Activated CD4-positive, alpha-beta T cell treated with anti-CD3 and anti-CD28 coated beads for 1 hour (primary cell): Measurements from ENCODE around the gene DIPK1A.
A peak's percentile ranks its signal among the peaks of the same experiment; 100 is the strongest.
"Not testable (repeated sequence)": the region's sequence is repeated elsewhere in the genome, so short reads cannot be mapped to it uniquely, and the experiment has no call there.

Experiments used
- DNase-seq: peaks from one replicate; pipeline ENCODE4 v3.0.0-alpha.2; 2020

Gene DIPK1A

DNA sequence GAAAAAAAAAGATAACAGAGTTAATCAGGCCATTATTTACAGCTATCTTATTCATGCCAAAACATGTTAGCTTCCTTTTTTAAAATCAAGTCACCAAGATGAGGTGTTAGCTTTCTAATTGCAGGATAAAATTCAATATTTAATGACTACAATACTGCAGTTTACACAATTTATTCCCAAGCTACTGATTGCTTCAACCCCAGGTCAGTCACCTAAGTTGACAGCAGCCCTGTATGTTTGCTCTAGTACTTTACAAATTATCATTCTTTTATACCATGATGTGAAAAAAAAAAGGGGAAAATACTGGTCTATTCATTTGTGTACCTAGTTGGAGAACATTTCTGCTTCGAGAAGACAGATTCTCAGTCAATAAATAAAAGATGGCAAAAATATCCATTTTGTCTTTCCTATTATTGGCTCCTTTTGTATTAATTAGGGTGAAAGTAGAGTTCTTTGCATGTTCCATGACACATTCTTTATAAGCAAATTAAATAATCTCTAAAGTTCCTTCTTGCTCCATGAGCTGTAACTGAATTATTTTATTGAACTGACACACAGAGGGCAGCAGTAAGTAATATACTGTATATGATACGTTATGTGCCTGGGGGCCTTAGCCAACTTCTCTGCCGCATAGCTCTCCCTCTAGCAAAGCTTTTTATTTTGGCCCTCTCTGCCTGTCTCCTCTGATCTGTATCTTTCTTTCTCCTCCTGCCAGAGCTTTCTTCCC, 48.0 kb downstream of the DIPK1A start:
- DNase-seq: no peak

DNA sequence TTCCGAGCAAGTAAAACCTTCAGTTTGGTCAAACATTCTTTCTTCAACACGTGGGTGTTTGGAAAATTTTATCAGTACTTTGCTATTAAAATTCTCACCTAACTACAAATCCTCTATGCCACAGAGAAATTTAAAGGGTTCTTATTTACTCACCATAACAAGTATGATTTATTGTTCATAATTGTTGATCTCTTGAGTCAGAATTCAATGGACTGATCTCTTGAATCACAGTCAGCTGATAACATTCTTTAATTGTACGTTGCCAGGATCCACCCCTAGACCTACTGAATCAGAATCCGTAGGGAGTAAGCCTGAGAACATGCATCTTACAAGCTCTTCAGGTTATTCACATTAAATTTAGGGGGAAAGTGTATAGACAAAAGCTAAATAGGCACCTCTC, 51.2 kb downstream of the DIPK1A start:
- DNase-seq: no peak

DNA sequence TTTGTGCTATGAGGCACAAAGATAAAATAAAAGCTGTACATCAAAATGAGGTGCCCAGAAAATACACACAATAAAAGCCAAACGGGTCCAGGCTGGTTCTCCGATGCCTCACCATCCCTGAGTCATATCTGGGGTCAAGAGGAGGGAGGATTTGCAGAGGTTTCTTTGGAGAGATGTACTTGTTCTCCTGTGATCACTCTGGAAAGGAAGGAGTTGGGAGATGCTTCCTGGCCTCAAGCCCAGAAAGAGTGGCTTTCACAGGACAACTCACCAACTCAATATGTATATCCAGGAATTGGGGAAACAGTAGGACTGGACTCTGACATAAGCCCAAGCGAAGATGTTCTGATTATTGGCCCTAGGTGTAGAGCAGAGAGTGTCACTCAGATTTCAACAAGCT, 51.9 kb downstream of the DIPK1A start:
- DNase-seq: no peak

DNA sequence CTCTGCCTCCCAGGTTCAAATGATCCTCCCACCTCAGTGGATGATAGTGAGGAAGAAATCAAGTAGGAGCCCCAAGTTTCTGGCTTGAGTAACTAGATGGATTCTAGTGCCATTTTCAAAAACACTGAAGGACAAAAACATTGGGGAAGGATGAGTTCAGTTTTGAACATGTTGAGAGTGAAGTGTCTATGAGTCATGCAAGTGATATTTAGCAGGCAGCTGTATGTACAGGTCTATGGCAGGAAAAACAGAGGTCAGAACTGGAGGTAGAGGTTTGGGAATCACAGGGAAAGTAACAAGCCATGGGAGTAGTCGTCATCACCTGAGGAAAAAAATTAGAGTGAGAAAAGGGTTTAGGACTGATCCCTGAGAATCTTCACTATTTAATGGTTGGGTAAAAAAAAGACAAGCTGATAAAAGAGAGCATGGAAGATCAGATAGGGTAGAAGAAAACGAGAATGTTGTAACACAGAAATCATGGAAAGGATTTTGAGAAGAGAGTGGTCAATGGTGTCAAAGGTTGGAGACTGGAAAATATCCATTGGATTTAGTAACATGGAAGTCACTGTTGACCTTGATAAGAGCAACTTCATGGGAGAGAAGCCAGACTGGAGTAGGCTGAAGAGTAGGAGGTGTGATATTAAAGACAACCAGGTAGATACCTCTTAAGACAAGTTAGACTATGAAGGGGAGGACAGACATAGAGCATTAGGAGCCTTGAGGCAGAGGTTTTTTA, 53.1 kb downstream of the DIPK1A start:
- no peak for DNase-seq

DNA sequence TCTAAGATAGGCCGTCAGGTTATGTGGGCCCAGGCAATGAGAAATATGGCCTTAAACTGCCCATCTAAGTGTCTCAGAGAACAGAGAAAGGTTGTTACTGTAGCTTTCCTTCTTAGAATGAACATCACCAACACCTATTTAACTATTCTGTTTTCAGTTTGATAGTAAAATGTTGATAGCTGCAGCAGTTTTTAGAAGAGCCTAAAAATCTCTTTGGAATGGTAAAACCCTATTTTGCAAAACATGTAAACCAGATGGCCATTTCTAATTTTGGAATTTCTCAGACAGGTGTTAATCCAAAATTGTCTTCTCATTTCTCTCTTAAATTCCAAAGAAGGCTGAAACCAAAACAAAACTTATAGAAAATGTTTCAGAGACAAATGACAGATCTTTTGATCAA, 57.5 kb downstream of the DIPK1A start:
- DNase-seq: no peak

DNA sequence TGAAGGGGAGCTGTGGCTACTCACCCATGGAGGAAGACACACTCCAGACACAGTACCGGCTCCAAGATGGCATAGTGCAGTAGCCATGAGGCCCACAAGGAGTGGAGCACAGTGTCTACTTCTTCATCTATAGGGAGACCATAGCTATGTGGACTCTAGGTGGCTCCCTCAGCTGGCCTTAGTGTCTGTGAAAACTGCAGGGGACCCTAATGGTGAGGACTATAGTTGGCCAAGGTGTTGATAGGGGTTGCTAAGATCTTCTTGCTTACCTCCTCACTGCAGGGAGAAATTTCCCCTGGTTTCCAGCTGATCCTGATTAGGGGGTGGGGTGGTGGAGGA, 58.9 kb downstream of the DIPK1A start:
- DNase-seq: no peak

DNA sequence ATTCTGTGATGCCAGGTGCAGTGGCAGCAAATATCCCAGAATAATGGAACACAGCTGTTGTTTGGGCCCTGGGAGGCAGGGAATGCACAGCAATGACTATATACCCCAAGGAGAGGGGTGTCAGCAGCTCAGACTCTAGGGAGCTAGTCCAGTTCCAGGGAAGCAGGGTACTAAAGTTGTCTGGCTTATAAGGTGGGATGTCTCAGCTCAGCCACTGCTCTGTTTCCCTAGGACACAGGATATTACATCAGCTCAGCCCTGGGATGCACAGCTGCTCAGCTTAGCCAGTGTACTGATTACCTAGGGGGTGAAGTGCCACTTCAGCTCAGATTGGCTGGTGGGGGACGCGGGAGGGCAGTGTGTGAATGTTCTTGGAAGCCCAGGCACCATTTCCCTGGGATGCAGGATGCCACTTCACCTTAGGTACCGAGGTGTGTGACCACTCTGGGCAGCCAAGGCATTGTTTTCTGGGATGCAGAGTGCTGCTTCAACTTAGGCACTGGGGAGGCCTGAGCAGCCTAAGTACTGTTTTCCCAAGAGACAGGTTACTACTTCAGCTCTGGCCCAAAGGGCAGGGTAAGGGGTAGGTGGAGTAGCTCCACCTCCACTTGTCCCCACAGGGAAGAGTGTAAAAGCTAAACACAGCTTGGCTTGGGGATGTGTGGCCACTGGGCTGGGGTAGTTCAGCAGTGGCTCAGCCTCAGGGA, 59.4 kb downstream of the DIPK1A start:
- no peak for DNase-seq

DNA sequence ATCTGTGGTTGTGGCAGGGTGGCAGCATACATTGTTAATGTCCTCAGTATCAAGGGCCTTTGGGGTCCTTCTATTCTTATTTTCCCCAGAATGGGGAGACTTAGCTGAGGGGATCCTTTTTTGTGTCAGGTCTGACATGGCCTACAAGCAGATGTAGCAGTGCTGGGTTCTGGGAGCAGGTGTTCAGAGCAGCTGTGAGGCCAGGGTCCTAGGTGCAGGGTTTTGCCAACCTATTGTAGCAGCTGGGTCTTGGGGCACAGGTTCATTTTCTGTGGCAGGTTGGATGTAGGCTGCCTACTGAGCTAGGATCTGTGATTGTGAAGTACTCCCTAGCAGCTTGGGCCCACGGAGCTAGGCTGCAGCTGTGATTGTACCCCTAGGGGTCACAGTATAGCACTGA, 60.1 kb downstream of the DIPK1A start:
- no peak for DNase-seq

DNA sequence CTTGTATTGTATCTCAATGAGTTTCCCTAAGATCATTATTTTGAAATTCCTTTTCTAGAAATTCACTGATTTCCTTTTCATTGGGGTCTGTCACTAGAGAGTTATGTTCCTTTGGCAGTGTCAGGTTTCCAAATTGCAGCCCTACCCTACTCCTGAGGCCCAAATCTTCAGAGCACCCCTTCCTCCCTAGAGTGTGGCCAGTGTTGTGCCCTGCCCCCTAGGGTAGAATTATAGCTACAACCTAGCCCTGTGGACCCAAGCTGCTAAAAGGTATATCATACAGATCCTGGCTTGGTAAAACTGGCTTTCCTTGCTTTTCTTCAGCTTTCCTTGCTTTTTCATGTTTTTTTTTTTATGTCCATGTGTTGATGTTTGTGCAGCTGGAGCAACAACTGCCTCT, 60.7 kb downstream of the DIPK1A start:
- no peak for DNase-seq

DNA sequence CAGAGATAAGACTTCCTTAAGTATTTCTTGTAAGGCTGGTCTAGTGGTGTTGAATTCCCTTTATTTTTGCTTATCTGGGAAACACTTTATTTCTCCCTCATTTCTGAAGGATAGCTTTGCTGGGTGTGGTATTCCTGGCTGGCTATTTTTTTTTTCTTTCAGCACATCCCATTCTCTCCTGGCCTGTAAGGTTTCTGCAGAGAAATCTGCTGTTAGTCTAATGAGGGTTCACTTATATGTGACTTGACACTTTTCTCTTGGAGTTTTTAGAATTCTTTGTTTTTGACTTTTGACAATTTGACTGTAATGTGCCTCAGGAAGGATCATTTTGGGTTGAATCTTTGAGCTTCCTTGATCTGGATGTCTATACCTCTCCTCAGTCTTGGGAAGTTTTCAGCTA, 61.5 kb downstream of the DIPK1A start:
- DNase-seq: no peak

DNA sequence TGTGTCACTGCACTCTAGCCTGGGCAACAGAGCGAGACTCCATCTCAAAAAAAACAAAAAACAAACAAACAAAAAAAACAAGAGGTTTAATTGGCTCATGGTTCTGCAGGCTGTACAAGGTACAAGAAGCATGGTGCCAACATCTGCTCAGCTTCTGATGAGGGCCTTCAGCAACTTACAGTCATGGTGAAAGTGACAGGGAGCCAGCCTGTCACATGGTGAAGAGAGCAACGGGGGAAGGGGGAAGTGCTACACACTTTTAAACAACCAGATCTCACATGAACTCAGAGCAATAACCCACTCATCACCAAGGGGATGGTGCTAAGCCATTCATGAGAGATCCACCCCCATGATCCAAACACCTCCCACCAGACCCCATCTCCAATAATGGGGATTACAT, 63.2 kb downstream of the DIPK1A start:
- not testable (repeated sequence) for DNase-seq

DNA sequence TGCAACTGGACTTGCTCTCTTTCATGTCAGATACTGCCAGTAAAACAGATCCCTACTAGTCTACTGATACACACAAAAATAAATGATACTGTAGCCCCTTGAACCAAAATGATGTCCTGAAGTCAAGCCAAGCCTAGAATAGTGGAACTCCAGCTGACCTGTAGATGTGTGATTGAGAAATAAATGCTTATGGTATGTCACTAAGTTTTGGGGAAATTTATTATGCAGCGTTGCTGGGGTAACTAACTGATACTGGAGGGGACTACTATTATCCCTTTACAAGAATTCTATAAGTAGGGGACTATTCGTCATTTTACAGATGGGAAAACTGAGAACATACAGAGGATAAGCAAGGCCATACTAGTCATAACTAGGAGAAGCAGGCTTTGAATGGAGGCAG, 73.8 kb downstream of the DIPK1A start:
- no peak for DNase-seq

DNA sequence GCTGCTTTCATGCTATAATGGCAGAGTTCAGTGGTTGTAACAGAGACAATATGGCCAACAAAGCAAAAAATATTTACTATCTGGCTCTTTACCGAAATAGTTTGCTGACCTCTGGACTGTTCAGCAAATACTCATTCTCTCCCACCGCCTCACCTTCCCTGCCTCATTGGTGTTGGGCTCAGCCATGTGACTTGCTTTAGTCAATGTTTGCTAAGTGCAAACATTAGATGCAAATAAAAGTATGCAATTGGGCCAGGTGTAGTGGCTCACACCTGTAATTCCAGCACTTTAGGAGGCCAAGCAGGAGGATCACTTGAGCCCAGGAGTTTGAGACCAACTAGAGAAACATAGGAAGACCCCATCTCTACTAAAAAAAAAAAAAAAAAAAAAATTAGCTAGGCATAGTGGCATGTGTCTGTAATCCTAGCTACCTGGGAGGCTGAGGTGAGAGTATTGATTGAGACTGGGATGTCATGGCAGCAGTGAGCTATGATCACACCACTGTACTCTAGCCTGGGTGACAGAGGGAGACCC, 74.3 kb downstream of the DIPK1A start:
- no peak for DNase-seq

DNA sequence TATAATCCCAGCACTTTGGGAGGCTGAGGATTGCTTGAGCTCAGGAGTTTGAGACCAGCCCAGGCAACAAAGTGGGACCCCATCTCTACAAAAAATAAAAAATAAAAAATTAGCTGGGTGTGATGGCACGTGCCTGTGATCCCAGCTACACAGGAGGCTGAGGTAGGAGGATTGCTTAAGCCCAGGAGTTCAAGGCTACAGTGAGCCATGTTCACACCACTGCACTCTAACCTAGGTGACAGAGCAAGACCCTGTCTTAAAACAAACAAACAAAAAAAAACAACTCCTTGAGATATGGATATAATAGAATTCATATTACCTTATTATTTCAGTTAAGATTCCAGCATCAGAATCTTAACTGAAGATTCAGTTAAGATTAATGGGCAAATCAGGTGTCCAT, 77.1 kb downstream of the DIPK1A start:
- no peak for DNase-seq

DNA sequence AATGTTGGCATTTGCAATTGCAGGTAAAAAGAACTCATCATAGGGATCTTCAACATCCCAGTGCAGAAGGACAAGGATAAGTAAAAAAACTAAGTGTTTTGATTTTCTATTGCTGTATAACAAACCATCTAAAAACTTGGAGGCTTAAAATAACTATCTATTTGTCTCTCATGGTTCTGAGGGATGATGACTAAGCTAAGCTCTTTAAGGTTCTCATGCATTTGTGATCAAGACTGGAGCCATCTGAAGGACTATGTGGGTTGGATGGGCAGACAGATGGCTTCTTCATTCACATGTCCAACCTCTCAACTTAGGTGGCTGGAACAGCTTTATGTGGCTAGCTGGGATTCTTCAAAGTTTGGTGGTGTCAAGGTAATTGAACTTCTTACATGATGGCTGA, 78.0 kb downstream of the DIPK1A start:
- DNase-seq: no peak

DNA sequence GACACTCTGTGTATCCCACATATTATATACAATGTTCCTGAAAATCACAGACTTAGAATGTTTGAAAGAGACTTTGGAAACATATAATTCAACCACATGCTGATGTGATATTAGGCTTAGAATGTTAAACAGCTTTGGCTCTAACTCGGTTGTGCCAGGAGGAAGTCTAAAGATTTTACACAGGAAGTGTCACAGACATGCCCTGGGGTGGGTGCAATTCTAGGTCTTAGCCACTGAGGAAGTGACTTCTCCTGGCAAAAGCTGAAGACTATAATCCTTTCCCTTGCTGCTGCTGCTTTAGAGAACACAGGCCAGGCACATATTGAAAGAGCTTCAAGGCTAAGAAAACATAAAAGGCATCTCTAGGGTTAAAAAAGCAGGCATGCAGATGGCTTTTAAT, 78.4 kb downstream of the DIPK1A start:
- peak; percentile 15 for DNase-seq

DNA sequence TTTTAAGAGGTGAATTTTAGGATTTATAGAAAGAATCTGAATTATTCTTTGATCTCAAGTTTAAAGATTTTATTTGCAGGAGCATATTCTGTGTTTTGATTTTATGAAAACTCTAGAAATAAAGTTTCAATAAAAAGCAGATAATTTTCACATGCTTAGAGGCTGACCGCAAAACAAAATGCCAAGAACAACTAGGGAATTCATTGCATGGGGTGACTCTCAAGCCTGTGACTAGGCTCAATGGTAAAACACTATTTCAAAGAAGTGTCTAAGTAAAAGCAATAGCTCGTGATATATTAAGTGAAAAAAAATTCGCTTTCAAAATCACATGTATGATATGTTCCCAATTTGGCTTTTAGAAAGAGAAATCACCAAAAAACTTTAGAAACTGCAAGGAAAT, 79.9 kb downstream of the DIPK1A start:
- no peak for DNase-seq

DNA sequence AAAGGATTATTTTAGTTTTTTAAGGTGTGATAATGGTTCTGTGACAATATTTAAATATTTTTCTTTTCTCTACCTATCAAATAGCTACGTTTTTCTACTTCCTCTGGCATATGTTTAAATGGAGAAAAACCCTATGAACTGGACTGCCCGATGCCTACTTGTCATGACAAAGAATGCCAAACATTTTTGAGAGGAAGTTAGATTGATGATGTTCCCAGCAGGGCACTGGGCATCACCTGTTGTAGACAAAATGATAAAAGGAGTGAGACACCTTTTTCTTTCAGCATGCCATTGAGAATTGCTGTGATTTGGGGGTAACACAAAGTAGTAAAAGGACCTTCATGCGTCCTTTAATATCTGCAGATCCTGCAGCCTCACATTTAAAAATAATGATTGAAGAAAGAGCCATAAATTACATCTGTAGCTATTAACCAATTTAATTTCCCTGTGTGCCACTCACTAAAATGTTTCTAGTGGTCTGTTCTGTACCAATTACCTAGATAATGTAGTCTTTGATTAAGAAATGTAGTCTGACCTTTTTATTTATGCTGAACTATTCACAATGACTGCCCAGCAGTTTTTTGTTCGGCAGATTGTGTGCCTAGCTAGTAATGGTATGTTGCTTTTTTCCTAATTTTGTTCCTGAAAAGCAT, 81.8 kb downstream of the DIPK1A start:
- no peak for DNase-seq

DNA sequence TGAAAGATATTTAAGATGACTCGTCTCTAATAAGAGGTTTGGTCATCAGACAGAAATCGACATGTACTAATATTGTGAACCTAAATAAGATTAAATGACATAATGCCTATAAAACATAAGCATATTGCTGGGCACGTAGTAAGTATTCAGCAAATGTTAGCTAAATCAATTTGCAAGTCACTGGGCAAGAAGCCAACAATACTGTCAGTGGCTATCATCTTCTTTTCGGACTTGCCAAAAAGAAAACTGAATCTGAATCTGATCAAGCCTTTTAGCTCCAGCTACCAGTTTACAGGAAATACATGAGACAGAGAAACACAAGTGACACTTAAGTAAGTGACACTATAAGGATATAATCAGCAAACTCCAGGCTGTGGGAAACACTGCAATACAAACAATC, 83.5 kb downstream of the DIPK1A start:
- no peak for DNase-seq

DNA sequence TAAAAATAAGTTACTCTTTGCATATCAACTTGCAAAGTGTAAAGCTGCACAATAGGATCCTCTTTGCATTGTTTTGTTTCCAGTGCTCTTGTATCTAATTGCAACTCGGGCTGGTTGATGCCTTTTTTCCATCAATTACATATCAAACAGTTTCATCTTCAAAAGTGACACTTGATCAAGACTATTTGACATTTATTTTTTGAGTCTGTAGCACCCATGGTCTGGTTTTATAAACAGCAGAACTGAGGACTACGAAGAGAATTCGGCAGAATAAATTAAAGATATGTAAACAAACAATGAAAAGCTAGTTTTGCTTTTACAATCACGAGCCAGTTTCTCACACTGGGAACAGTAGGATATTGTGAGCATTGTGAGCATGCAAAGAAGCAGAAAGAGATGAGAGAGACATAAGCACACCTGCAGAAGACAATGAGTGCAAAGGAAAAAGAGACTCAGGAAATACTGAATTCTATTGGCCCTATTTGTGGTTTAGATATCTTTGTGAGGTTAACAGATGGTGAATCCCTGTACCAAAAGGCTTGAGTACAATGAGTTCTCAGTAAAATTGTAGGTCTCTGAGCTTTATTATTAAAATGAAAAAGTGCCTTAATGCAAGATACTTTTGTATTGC, 84.1 kb downstream of the DIPK1A start:
- no peak for DNase-seq

DNA sequence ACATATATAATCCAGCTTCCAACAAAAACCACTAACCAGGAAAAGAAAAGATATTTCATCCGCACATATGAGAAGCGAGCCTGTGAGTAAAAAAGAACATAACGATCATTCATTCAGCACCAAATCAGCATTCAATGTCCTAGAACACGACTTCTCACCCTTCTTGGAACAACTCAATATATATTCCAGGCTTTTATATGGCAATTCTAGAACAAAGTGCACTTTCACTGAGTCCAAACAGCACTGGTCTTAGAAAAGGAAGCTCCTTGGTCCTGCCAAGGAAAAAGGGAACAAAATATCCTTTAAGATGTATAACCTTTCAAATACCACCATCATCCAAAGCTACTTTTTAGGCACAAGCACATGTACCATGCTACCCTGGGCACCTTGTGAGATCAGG, 84.9 kb downstream of the DIPK1A start:
- DNase-seq: no peak

DNA sequence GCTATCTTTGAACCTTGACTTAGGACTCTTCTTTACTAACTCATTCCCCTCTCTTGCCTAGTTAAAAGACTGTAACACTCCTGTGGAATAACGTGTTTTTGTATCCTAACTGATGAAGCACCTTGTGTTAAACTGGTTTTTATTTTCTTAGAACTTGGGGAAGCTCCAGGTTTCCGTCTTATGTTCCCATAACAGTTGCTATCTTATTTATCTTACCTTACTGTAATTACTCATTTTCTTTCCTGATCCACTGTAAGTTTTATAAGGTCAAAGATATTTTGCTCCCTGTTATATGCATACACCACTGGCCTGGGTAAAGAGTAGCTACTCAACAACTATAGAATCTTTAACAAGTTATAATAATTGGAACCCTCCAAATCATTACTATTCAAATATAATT, 86.3 kb downstream of the DIPK1A start:
- DNase-seq: no peak

DNA sequence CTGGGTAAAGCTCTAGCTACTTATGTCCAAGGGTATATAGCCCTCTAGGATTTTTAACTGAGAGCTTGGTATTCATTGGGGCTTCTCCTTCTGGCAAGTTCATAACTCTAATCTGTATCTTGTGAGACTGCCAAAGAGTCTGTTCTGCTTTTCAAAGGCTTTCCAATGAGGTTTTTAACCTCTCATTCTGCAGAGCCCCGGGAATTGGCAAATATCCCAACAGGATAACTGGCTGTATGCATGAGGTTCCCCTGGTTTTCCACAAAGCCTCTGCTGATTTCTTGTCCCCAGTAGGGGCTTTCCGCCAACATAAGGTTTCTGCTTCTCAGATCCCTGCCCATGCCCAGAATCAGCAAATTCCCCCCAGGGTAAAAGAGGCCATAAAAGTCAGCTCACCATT, 88.5 kb downstream of the DIPK1A start:
- no peak for DNase-seq
